Stimulated activated naive CD4-positive, alpha-beta T cell treated with Interleukin-2 at 50 U/mL for 16 hours (primary cell): Measurements from ENCODE around the gene COQ8A.

Experiments
- DNase-seq: peaks from one replicate; lab custom pipeline; 2025; lab: John Stamatoyannopoulos, UW

The COQ8A gene

DNA sequence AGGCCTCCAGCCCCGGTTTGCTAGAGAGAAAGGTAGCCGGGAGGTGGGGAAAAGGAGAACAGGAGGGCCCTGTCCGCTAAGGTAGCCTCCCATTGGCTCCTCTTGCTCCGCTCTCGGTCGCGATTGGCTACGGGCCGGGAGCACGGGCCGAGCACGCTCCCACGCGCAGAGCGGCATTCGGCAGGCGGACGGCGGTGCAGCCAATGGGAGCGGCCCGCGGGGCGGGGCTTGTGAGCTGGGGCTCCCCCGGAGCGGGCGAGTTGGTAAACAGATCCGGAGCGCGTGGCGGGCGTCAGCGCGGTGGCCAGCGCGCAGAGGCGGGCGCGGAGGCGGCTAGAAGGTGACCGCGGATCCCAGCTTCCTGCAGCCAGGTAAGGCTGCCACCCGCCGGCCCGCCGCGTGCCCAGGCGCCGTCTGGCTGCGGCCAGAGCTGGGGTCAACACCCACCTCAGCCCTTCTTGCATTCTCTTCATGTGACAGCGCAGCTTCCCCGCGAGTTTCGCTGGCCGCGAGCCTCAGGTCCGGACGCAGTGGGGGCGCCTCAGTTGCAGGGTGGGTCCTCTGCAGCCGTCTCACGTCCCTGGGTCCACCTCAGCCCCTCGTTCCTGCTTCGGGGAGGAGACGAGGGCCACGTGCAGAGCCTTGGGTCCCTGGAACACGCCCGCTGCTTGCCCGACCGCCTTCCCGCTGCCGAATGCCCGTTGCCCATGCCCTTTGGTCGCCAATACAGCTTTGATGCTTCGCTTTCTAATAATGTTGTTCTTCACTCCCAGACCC, at the start of gene COQ8A:
Gene COQ8A, plus strand, starts transcription at position 266 of the 777 bp plus-strand sequence. CDS start 21,092 bp downstream, outside the sequence.
- peak; percentile 99 for DNase-seq

DNA sequence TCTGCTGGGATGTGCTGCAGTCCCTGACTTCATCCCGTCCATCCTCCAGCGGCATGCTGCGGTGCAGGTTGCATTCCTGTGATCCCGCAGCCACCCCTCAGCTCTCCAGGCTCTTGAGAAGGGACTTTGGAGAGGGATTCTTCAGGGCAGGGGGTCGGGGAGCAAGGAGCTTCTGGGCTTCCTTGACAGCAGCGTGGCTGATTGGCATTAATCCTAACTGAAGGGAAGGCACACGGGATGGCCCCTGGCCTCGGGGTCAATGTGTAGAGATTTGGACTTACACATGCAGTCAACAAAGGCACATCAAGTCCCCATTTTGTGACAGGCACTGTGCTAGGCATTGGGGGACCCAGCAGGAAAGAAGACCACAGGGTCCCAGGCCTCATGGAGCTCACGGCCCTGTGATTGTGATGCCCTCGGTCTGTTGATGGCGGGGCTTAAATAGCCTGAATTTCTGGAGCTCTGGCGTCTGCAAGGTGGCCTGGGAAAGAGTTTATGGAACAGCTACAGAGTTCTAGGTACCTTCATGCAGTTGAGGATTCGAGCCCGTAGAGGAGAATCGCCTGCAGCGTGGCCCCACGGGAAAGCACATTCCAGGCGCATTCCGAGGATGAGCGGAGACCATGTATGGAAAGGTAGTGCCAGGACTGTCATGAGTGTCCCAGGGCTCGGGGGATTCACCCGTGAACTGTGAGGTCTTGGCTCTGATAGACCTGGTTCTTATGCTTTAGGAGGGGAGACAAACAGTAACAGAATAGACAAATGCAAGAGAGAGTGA, 49.6 kb upstream of the COQ8A start:
- no peak for DNase-seq

DNA sequence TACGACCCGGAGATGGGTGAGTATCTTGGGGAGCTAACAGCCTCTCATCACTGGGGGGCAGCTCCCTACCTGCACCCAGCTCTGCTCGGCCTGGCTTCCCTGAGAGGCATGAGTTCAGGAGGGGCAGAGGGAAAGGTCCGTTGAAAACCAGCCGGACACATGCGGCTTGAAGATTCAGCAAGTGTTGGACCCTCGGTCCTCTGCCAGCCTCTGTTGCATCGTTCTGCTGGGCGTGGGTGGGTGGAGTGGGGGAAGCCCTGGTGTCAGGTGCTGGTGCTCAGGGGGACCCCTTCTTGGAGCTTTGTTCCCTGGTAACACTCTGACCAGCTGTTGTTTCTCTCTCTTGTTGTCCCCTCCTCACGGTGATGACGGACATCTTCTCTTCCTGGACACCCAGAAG, 48.7 kb upstream of the COQ8A start:
- DNase-seq, result no peak

GRCh38 chr1:226891846-226892523, 48.1 kb upstream of the COQ8A start:
- DNase-seq, result no peak

DNA sequence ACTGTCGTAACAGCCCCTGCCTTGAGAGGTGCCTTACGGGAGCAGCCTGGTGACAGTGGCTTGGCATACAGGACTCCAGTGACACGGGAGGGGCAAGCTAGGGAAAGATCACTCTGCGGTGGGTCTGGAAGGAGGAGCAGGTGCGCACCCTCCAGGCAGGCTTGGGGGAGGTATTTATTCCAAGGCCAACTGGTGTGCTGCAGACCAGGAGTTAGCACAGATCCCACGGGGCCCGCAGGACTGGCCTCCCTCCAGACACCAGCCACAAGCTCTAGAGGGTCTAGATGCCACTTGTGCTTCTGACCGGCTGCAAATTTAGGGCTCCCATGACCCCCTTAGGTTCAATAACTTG, 47.6 kb upstream of the COQ8A start:
- no peak for DNase-seq

- no peak for DNase-seq
Measured at GRCh38 chr1:226893936-226894335, 46.2 kb upstream of the COQ8A start.

DNA sequence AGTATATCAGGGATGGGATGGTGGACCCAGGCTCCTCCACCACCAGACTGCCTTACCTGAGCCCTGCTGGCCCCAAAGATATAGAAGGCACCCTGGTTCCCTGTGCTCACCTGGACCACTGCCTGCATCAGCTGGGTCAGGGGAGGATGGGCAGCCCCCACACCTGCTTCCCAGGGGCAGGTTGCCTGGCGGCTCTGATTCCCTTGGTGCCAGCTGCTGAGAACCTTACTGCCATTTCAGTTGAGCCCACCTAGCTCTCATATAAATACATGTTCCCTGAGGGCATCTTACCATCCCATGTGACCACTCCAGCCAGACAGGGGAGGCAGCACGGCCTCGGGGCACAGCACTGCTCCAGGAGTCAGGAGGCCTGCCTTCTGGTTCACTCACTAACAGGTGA, 45.3 kb upstream of the COQ8A start:
- DNase-seq, result no peak

GRCh38 chr1:226895644-226896043, 44.5 kb upstream of the COQ8A start:
- DNase-seq, result no peak

GRCh38 chr1:226898246-226898645, 41.8 kb upstream of the COQ8A start:
- DNase-seq, result no peak

- no peak for DNase-seq
Measured at GRCh38 chr1:226901421-226901820, 38.7 kb upstream of the COQ8A start.

DNA sequence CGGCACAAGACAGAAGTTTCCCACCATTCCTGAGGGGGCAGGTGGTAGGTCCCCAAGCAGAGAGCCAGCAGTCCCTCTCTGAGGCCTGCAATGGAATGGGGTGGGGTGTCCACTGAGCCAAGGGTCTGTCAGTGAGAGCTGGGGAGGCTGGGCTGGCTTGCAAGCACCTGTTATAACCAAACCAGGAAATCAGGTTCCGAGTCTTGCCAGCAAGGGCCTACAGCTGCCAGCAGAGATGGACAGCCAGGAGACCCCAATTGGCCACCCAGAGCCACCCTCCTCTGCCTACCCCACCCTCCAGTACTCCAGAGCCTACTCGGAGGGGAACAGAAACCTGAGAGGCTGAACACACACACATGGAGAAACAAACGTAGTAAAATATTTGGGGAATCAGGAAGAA, 37.5 kb upstream of the COQ8A start:
- no peak for DNase-seq

DNA sequence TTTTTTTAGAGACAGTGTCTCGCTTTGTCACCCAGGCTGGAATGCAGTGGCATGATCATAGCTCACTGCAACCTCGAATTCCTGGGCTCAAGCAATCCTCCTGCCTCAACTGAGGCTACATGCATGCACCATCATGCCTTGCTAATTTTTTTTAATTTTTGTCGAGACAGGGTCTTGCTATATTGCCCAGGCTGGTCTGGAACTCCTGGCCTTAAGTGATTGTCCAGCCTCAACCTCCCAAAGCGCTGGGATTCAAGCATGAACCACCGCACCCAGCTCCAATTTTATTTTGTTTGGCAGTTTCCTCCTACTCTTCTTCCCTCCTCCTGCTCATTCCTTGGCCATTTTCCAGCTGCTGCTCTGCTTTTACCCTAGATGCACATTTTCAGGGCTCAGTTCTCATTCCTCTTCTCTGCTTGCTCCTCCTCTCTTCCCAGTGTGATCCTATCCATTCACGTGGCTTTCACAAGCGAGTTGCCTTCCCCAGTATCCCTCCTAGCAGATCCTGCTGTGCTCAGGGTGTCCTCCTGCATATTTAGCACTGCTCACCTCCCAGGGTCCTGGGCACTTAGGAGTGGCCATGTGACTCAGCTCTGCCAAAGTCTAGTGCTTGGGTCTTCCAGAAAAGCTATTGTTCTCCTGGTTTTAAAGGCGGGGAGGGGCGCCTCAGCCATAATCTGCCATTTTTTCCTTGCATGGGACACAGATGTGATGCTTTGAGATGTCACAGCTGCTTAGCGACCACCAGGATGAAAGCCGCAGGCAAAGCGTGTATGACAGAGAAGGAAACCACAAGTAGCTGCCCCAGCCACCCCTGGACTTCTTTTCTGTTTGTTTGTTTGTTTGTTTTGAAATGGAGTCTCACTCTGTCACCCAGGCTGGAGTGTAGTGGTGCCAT, 36.0 kb upstream of the COQ8A start:
- no peak for DNase-seq

GRCh38 chr1:226904772-226905171, 35.3 kb upstream of the COQ8A start:
- no peak for DNase-seq

- DNase-seq, result no peak
Measured at GRCh38 chr1:226908419-226908818, 31.7 kb upstream of the COQ8A start.

DNA sequence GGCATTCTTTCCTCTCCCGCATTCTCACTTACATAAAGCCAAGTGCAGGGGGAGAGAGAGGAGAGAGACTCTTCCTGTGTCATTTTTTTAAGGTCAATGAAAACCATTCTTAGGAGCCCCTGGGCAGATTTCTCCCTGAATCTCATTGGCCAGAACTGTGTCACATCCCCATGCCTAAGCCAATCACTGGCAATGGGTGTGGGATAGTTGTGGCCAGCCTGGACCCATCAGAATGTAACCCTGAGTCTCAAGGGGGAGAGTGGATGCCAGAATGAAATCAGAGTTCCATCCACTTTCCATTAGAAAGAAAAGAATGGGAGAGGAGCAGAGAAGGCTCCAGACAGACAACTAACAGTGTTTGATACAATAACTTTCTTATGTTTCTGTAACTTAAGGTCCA, 31.2 kb upstream of the COQ8A start:
- no peak for DNase-seq

- no peak for DNase-seq
Measured at GRCh38 chr1:226912587-226913176, 27.4 kb upstream of the COQ8A start.

DNA sequence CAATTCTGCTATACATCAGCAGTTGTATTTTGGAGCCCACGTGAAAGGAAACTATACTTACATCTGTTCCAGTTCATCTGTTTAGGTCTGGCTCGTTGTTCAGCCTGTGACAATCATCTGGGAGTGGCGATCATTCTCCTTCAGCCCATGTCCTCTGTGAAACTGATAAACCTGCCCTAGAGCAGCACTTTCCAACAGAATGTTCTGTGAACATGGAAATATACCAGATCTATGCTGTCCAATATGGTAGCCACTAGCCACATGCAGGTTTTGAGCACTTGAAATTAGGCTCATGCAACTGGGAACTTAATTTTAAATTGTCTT, 24.5 kb upstream of the COQ8A start:
- DNase-seq, result no peak

DNA sequence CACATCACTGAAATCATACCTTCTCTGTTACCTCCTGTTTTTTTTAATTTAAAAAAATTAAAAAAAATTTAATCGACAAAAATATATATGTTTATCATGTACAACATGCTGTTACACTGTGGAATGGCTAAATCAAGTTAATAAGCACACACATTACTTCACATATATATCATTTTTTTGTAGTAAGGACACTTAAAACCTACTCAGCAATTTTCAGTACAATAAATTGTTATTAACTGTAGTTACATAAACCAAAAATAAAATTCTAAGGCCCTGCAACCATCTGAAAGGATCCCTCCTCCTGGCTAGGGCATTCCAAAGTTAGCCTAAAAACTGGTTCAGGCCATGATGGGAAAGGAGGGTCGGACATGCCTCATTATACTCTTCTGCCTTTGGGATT, 23.6 kb upstream of the COQ8A start:
- DNase-seq, result no peak

GRCh38 chr1:226919587-226919986, 20.5 kb upstream of the COQ8A start:
- DNase-seq, result no peak

GRCh38 chr1:226919995-226920394, 20.1 kb upstream of the COQ8A start:
- DNase-seq, result no peak

DNA sequence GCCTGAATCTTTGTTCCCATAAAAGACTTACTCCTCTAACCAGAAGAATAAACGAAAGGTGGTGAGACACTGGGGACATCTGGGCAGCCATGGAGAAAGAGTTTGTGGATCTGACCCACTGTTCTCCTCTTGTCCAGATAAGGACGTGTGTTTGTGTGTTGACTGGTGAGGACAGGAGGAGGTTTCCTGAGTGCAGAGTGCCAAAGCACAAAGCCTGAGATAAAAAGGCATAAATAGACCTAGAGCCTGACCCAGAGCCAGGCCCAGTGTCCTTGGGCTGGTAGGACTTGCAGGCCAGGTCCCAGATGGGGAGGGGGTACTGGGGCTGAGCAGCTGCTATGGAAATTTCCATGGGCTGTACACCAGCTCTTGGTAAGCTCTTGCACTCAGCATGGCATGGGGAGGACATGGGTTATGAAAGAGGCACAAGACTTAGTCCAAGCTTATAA, 19.6 kb upstream of the COQ8A start:
- DNase-seq, result no peak

GRCh38 chr1:226921504-226921903, 18.6 kb upstream of the COQ8A start:
- DNase-seq, result no peak
